ENCODE results near the gene KLHL6. TPM values are rescaled to one million over a fixed set of nuclear protein-coding genes. Genes with fewer than 3 reads are reported as not detected.
A peak's percentile ranks its signal among the peaks of the same experiment; 100 is the strongest.
"Not testable (repeated sequence)": the region's sequence is repeated elsewhere in the genome, so short reads cannot be mapped to it uniquely, and the experiment has no call there.

Gene KLHL6
- total RNA-seq, 4 donors from 2014 or later = 0.26 to 2.0 (median 1.6) TPM

DNA sequence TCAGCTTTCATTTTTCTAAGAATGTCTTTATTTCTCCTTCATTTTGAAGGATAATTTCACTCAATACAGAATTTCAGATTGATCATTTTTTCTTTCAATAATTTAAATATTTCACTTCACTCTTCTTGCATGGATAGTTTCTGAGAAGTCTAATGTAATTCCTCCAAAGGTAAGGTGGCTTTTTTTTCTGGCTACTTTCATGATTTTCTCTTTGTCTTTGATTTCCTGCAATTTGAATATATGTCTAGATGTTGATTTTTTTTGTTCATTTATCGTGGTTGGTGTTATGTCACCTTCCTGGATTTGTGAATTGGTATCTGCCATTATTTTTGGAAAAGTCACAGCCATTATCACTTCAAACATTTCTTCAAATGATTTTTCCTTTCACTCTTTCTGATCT is 112.5 kb downstream of the KLHL6 start:
- DNase-seq = no peak
- Histone ChIP-seq H3K36me3 (no peaks in the 10 kb centered on the region), H3K27me3 (no peaks in the 10 kb centered on the region), H3K4me3 (no peak overlapping the region), H3K9me3 (no peaks in the 10 kb centered on the region), H3K4me1 (no peaks in the 10 kb centered on the region), H3K27ac (no peak overlapping the region)
- intact Hi-C loops (cut with DNase I; ENCODE audit: low total_unique reads) = no loop called here
- TF ChIP-seq, protein P1, sequence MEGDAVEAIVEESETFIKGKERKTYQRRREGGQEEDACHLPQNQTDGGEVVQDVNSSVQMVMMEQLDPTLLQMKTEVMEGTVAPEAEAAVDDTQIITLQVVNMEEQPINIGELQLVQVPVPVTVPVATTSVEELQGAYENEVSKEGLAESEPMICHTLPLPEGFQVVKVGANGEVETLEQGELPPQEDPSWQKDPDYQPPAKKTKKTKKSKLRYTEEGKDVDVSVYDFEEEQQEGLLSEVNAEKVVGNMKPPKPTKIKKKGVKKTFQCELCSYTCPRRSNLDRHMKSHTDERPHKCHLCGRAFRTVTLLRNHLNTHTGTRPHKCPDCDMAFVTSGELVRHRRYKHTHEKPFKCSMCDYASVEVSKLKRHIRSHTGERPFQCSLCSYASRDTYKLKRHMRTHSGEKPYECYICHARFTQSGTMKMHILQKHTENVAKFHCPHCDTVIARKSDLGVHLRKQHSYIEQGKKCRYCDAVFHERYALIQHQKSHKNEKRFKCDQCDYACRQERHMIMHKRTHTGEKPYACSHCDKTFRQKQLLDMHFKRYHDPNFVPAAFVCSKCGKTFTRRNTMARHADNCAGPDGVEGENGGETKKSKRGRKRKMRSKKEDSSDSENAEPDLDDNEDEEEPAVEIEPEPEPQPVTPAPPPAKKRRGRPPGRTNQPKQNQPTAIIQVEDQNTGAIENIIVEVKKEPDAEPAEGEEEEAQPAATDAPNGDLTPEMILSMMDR (IDR thresholded peaks at IDR 0.05) = no peak
- no peak for TF ChIP-seq POLR2A (IDR thresholded peaks at IDR 0.05)

DNA sequence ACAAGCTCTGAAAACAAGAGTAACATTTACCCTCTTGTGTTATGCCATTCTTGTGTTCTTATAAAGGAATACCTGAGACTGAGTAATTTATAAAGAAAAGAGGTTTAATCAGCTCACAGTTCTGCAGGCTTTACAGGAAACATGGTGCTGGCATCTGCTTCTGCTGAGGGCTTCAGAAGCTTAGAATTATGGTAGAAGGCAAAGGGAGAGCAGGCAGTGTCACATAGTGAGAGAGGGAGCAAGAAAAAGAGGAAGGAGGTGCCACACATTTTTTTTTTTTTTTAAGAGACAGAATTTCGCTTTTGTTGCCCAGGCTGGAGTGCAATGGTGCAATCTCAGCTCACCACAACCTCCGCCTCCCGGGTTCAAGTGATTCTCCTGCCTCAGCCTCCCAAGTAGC is 115.0 kb downstream of the KLHL6 start:
- H3K4me3 ChIP-seq; H3K36me3 ChIP-seq; H3K4me1 ChIP-seq; H3K27ac ChIP-seq; H3K27me3 ChIP-seq; intact Hi-C loops (cut with DNase I; ENCODE audit: low total_unique reads); H3K9me3 ChIP-seq; DNase-seq: not testable (repeated sequence)

DNA sequence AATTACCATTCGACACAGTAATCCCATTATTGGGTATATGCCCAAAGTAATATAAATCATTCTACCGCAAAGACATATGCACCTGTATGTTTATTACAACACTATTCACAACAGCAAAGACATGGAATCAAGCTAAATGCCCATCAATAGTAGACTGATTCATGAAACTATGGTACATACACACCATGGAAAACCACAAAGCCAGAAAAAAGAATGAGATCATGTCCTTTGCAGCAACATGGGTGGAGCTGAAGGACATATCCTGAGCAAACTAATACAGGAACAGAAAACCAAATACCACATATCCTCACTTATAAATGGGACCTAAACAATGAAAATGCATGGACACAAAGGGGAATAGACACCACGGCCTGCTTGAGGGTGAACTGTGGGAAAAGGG is 116.0 kb downstream of the KLHL6 start:
- TF ChIP-seq POLR2A (IDR thresholded peaks at IDR 0.05) = no peak
- TF ChIP-seq, protein P1 (IDR thresholded peaks at IDR 0.05) = no peak
- intact Hi-C loops (cut with DNase I; ENCODE audit: low total_unique reads) = no loop called here
- no peak for DNase-seq
- Histone ChIP-seq H3K27ac (no peak overlapping the region), H3K27me3 (no peaks in the 10 kb centered on the region), H3K4me3 (no peak overlapping the region), H3K9me3 (no peaks in the 10 kb centered on the region), H3K36me3 (no peaks in the 10 kb centered on the region), H3K4me1 (no peaks in the 10 kb centered on the region)

DNA sequence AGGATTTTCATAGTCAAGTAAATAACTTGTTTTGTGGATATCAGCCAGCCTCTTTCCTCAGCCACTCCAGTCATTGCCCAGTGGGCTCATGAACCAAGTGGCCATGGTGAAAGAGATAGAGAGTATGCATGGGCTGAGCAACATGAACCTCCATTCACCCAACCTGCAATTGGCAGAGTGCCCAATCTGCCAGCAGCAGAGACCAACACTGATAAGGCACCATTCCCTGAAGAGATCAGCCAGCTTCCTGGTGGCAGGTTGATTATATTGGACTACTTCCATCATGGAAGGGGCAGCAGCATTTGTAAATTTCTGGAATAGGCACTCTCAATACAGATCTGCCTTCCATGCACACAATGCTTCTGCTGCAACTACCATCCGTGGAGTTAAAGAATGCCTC is 116.8 kb downstream of the KLHL6 start:
- Histone ChIP-seq H3K27me3 (no peaks in the 10 kb centered on the region), H3K4me1 (no peaks in the 10 kb centered on the region), H3K4me3 (no peak overlapping the region), H3K36me3 (no peaks in the 10 kb centered on the region), H3K27ac (no peak overlapping the region), H3K9me3 (no peaks in the 10 kb centered on the region)
- no peak for TF ChIP-seq POLR2A (IDR thresholded peaks at IDR 0.05)
- TF ChIP-seq, protein P1 (IDR thresholded peaks at IDR 0.05) = no peak
- DNase-seq = no peak
- intact Hi-C loops (cut with DNase I; ENCODE audit: low total_unique reads) = no loop called here

DNA sequence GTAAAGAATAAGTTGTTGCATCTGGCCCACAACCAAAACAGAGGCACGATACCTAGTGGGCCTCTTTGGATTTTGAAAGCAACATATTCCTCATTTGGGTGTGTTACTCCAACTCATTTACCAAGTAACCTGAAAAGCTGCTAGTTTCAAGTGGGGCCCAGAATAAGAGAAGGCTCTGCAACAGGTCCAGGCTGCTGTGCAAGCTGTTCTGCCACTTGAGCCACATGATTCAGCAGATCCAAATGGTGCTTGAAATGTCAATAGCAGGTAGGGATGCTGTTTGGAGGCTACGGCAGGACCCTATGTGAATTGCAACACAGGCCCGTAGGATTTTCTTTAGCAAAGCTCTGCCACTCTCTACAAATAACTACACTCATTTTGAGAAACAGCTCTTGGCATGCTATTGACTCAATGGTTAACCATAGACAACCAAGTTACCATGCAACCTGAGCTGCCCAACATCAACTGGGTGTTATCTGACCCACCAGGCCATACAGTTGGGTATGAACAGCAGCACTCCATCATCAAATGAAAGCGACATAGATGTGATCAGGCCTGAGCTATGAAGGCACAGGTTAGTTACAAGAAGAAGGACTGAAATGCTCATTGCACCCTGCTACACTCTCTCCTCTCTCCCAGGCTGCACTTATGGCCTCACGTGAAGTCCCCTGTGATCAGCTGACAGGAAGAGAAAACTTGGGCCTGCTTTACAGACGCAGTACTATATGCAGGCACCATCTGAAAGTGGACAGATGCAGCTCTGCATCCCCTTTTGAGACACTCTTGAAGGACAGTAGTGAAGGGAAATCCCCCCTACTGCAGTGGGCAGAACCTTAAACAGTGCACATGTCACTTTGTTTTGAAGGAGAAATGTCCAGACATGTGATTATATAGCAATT is 117.6 kb downstream of the KLHL6 start:
- Histone ChIP-seq H3K36me3 (no peaks in the 10 kb centered on the region), H3K27me3 (no peaks in the 10 kb centered on the region), H3K9me3 (no peaks in the 10 kb centered on the region), H3K4me1 (no peaks in the 10 kb centered on the region), H3K27ac (no peak overlapping the region), H3K4me3 (no peak overlapping the region)
- intact Hi-C loops (cut with DNase I; ENCODE audit: low total_unique reads) = no loop called here
- DNase-seq = no peak
- TF ChIP-seq, protein P1 (IDR thresholded peaks at IDR 0.05) = no peak
- TF ChIP-seq POLR2A (IDR thresholded peaks at IDR 0.05) = no peak

Small RNA genes lying within 50 kb of the gene (small RNA-seq; reads per million reads assigned to genes)
- gene RF00092 (not detected), gene RF00394 (not detected), gene RF01241 (not detected), gene SNORA63D (2.5 reads per million, percentile 79 among the genes with 10 or more reads in this experiment)

Other genes starting within 250 kb of the KLHL6 start
- 1 to 10 TPM in 3 of 4 donors, under 1 TPM in 1; 0.59 to 4.1 (median 1.7) TPM for gene MCF2L2, start 127.1 kb downstream of the KLHL6 start, total RNA-seq
- 100 to 1,000 TPM in 3 of 4 donors, 10 to 100 TPM in 1; 69.1 to 231 (median 146) TPM for gene KLHL24, start 79.9 kb upstream of the KLHL6 start, total RNA-seq
- gene YEATS2, start 142.1 kb upstream of the KLHL6 start, total RNA-seq = 10 to 100 TPM; 15.4 to 54.7 (median 40.6) TPM